ENCODE results near the gene DTD1. TPM values are rescaled to one million over a fixed set of nuclear protein-coding genes. Genes with fewer than 3 reads are reported as not detected.

Gene DTD1
- total RNA-seq, 3 donors from 2014 or later: 10.9 to 18.1 (median 14.1) TPM

DNA sequence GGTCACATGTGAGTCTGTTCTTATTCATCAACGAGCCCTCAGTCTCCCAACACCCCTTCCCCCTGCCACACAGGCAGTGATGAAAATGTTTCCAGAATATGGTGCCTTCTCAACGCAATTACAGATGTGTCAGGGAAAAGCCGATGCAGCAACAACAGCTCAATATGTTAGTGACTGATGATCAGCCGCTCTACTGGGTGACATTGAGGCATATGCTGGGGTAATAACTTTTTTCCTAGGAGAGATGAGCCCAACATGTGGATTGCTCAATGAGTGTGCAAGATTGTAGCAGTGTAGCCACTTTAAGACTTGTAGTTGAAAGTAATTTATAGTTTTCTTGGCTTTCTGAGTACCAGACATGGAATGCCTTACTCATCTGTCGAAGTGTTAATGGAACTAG lies 49.4 kb downstream of the DTD1 start:
- Histone ChIP-seq H3K9me3 (no peaks in the 10 kb centered on the region), H3K4me1 (ENCODE audit: low read depth) (no peaks in the 10 kb centered on the region), H3K4me3 (no peak overlapping the region), H3K36me3 (ENCODE audit: low read depth) (no peaks in the 10 kb centered on the region)
- no peak for DNase-seq
- no peak for ATAC-seq
- TF ChIP-seq, protein P1, sequence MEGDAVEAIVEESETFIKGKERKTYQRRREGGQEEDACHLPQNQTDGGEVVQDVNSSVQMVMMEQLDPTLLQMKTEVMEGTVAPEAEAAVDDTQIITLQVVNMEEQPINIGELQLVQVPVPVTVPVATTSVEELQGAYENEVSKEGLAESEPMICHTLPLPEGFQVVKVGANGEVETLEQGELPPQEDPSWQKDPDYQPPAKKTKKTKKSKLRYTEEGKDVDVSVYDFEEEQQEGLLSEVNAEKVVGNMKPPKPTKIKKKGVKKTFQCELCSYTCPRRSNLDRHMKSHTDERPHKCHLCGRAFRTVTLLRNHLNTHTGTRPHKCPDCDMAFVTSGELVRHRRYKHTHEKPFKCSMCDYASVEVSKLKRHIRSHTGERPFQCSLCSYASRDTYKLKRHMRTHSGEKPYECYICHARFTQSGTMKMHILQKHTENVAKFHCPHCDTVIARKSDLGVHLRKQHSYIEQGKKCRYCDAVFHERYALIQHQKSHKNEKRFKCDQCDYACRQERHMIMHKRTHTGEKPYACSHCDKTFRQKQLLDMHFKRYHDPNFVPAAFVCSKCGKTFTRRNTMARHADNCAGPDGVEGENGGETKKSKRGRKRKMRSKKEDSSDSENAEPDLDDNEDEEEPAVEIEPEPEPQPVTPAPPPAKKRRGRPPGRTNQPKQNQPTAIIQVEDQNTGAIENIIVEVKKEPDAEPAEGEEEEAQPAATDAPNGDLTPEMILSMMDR (IDR thresholded peaks at IDR 0.05): no peak
- intact Hi-C loops (cut with DNase I, micrococcal nuclease): no loop called here

DNA sequence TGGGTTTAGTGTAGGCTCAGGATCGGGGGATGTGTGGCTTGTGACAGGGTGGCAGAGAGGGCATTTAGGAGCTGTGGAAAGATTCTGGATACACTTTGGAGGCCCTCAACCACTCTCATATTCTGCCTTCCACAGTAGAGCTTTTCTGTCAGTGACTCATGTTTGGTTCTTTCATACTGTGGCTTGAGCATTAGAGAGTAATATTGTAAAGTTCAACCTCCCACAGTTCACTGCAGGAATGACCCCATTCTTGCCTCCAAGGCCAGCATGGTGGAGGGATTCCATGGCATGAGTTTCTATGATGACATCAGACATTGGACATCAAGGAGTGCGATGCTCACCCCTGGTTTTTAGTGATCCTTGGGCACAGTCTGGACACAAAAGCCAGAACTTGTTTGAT lies 50.9 kb downstream of the DTD1 start:
- H3K4me3 ChIP-seq: no peak overlapping the region
- TF ChIP-seq, protein P1 (IDR thresholded peaks at IDR 0.05): no peak
- intact Hi-C loops (cut with DNase I, micrococcal nuclease): no loop called here
- no peaks in the 10 kb centered on the region for H3K36me3 ChIP-seq (ENCODE audit: low read depth)
- H3K9me3 ChIP-seq: no peaks in the 10 kb centered on the region
- ATAC-seq (no peak), DNase-seq (no peak)
- no peaks in the 10 kb centered on the region for H3K4me1 ChIP-seq (ENCODE audit: low read depth)

DNA sequence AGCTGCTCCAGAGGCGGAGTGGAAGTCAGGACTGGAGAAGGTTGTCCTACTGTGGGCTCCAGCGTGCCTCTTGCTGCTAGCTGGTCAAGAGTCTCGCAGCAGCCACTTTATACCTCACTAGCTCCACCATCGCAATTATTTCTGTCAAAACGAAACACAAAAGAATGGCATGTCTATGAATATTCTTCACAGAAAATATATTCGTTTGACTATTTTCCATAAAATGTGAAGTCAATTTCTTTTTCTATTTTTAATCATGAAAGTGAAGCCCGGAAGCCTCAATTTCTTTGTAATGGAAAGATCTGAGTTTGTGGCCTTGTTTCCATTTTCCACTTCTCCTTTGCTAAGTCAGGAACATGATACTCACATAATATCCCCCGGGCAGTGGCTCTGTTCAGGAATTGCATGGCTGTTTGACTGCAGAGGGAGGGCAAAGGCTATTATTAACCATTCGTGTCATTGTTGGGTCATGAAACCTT lies 51.7 kb downstream of the DTD1 start:
- no peaks in the 10 kb centered on the region for H3K4me1 ChIP-seq (ENCODE audit: low read depth)
- H3K36me3 ChIP-seq (ENCODE audit: low read depth): no peaks in the 10 kb centered on the region
- H3K9me3 ChIP-seq: no peaks in the 10 kb centered on the region
- ATAC-seq: no peak
- no peak for DNase-seq
- intact Hi-C loops (cut with DNase I, micrococcal nuclease): no loop called here
- no peak overlapping the region for H3K4me3 ChIP-seq
- TF ChIP-seq, protein P1 (IDR thresholded peaks at IDR 0.05): no peak

DNA sequence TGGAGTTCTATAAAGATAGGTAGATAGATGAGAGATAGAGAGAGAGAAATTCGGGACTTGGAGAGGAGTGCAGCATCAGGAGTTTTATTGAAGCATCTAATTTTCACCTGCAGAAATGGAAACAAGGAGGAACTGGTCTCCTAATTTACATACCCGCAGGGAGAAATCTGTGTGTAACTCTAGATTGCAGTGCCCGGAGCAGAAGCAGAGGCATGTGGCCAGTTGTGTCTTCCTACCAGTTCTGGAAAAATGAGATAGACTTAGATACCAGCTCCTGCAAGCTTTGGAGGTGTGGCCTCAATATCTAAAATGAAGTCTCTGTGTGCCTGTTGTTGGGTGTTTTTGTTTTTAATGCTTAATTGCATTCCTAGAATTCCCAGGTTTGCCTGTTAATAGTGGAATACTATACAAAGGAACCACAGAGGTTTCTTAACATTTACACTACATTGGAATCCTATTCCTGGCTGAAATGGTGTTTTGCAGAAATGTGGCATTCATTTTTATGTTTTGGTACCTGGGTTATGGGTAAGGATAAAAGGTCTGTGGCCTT lies 57.4 kb downstream of the DTD1 start:
- no peak for DNase-seq
- ATAC-seq: no peak
- no peaks in the 10 kb centered on the region for H3K36me3 ChIP-seq (ENCODE audit: low read depth)
- TF ChIP-seq, protein P1 (IDR thresholded peaks at IDR 0.05): no peak
- no peaks in the 10 kb centered on the region for H3K9me3 ChIP-seq
- no peaks in the 10 kb centered on the region for H3K4me1 ChIP-seq (ENCODE audit: low read depth)
- intact Hi-C loops (cut with DNase I, micrococcal nuclease): no loop called here
- H3K4me3 ChIP-seq: no peak overlapping the region

DNA sequence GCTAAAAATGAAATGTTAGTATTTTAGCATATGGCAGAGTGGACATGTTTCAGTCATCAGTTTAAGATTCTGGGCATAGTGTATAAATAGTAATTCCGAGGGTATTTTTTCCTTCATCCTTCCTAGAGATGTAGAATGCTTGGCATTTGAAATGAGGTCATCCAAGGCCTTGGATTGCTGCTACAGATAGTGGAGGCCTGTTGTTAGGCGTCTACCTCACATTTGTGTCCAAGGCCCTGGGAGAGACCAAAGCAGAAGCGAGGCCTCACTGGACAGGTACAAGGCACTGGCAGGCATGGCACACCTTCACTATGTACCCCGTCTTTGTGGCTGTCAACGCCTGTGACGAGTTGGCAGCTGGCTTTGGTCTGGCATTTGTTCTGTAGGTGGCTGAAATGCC lies 58.0 kb downstream of the DTD1 start:
- H3K9me3 ChIP-seq: no peaks in the 10 kb centered on the region
- intact Hi-C loops (cut with DNase I, micrococcal nuclease): no loop called here
- ATAC-seq: no peak

More for the DNA sequence above, 58.0 kb downstream of the DTD1 start:
- no peaks in the 10 kb centered on the region for H3K4me1 ChIP-seq (ENCODE audit: low read depth)
- H3K36me3 ChIP-seq (ENCODE audit: low read depth): no peaks in the 10 kb centered on the region
- DNase-seq: no peak
- H3K4me3 ChIP-seq: no peak overlapping the region
- TF ChIP-seq, protein P1 (IDR thresholded peaks at IDR 0.05): no peak

Data from mucosa of descending colon (tissue), 3 donors.